IMR-90 (cell line): ENCODE results near the gene GATA2. TPM values are rescaled to one million over a fixed set of nuclear protein-coding genes. Genes with fewer than 3 reads are reported as not detected.

Source experiments
- ATAC-seq: fragments of 200-7000 bp; cut with Tn5 transposase; 2 replicates; pipeline ENCODE4 v1.9.1; 2020; ENCODE audit warnings: low read depth, mild to moderate bottlenecking, moderate library complexity
- BruUV-seq: library from RNA; stranded (reverse); fragments of 400-500 nt; replicated peaks from 2 replicates; lab custom pipeline; 2021; lab: Mats Ljungman, UMichigan
- CTCF ChIA-PET: fragments of 300-600 bp; formaldehyde crosslinking; extraction: SDS; loops from one replicate; lab custom pipeline; 2021; ENCODE audit warnings: antibody characterized with exemption; lab: Yijun Ruan, JAX
- POLR2A ChIA-PET: fragments of 300-600 bp; sonication (Branson Sonifier 250); formaldehyde crosslinking; loops from one replicate; lab custom pipeline; 2022; ENCODE audit warnings: antibody characterized with exemption; ENCODE audit not compliant: unreplicated experiment; lab: Charles Lee
- DNase-seq: peaks from one replicate; pipeline ENCODE4 v3.0.0; 2013
- H2AFZ ChIP-seq: replicated peaks from 2 replicates; pipeline ENCODE3; 2013; ENCODE audit warnings: low read length, mild to moderate bottlenecking; ENCODE audit not compliant: poor library complexity
- H2AK5ac ChIP-seq: 2 replicates; pipeline ENCODE4 v1.6.1; 2013; ENCODE audit warnings: low read depth, low read length, inconsistent platforms
- H2AK9ac ChIP-seq: replicated peaks from 2 replicates; pipeline ENCODE3; 2013; ENCODE audit warnings: mild to moderate bottlenecking, low read depth, low read length, moderate library complexity; ENCODE audit not compliant: poor library complexity
- H2BK120ac ChIP-seq: 2 replicates; pipeline ENCODE4 v1.6.1; 2013; ENCODE audit warnings: low read depth, low read length, inconsistent platforms
- H2BK15ac ChIP-seq: 3 replicates; pipeline ENCODE4 v1.6.1; 2013; ENCODE audit warnings: low read depth, low read length, inconsistent platforms
- H2BK20ac ChIP-seq: 2 replicates; pipeline ENCODE4 v1.6.1; 2013; ENCODE audit warnings: low read depth, mild to moderate bottlenecking, inconsistent platforms, low read length, moderate library complexity
- H2BK5ac ChIP-seq: 2 replicates; pipeline ENCODE4 v1.6.1; 2013; ENCODE audit warnings: mild to moderate bottlenecking, low read depth, low read length, inconsistent platforms; ENCODE audit not compliant: poor library complexity, severe bottlenecking
- H3K14ac ChIP-seq: replicated peaks from 2 replicates; pipeline ENCODE4 v1.6.1; 2013; ENCODE audit warnings: low read depth, low read length, inconsistent platforms
- H3K18ac ChIP-seq: 2 replicates; pipeline ENCODE4 v1.6.1; 2013; ENCODE audit warnings: low read depth, low read length, control low read depth
- H3K23ac ChIP-seq: 2 replicates; pipeline ENCODE4 v1.6.1; 2013; ENCODE audit warnings: low read depth, low read length, inconsistent platforms
- H3K27ac ChIP-seq: 2 replicates; pipeline ENCODE4 v1.5.1; 2013; ENCODE audit warnings: mild to moderate bottlenecking, control low read depth, low read length; ENCODE audit not compliant: insufficient read depth
- H3K27me3 ChIP-seq: 2 replicates; pipeline ENCODE4 v1.6.1; 2013; ENCODE audit warnings: low read length; ENCODE audit not compliant: control insufficient read depth, insufficient read depth
- H3K36me3 ChIP-seq: 2 replicates; pipeline ENCODE4 v1.6.1; 2013; ENCODE audit warnings: low read length, mixed read lengths; ENCODE audit not compliant: control insufficient read depth, insufficient read depth
- H3K4ac ChIP-seq: 2 replicates; pipeline ENCODE4 v1.6.1; 2013; ENCODE audit warnings: low read depth, low read length, inconsistent platforms
- H3K4me1 ChIP-seq: 2 replicates; pipeline ENCODE4 v1.6.1; 2013; ENCODE audit warnings: low read length, mixed read lengths; ENCODE audit not compliant: control insufficient read depth, insufficient read depth
- H3K4me2 ChIP-seq: 2 replicates; pipeline ENCODE4 v1.6.1; 2013; ENCODE audit warnings: low read depth, mild to moderate bottlenecking, control low read depth, low read length, moderate library complexity
- H3K4me3 ChIP-seq: 2 replicates; pipeline ENCODE4 v1.5.1; 2013; ENCODE audit warnings: low read depth, mild to moderate bottlenecking, control low read depth, low read length, moderate library complexity; ENCODE audit not compliant: insufficient read depth
- H3K56ac ChIP-seq: 2 replicates; pipeline ENCODE4 v1.6.1; 2013; ENCODE audit warnings: low read length, inconsistent platforms; ENCODE audit not compliant: insufficient read depth; ENCODE audit errors: extremely low read depth
- H3K79me1 ChIP-seq, 2 experiments: 2 replicates each; pipeline ENCODE4 v1.6.1; 2013; ENCODE audit warnings: low read length in 2 of 2, inconsistent platforms in 1 of 2, low read depth in 1 of 2
- H3K9ac ChIP-seq: 2 replicates; pipeline ENCODE4 v1.6.1; 2013; ENCODE audit warnings: low read depth, low read length, control low read depth
- H3K9me1 ChIP-seq: 2 replicates; pipeline ENCODE4 v1.6.1; 2013; ENCODE audit warnings: low read length, inconsistent platforms; ENCODE audit not compliant: insufficient read depth
- H3K9me3 ChIP-seq: 2 replicates; pipeline ENCODE4 v1.6.1; 2013; ENCODE audit warnings: low read length; ENCODE audit not compliant: control insufficient read depth, insufficient read depth
- H4K20me1 ChIP-seq: 2 replicates; pipeline ENCODE4 v1.6.1; 2013; ENCODE audit warnings: low read length, inconsistent platforms; ENCODE audit not compliant: insufficient read depth
- H4K5ac ChIP-seq: 2 replicates; pipeline ENCODE4 v1.6.1; 2013; ENCODE audit warnings: mild to moderate bottlenecking, low read depth, low read length, control low read depth
- H4K8ac ChIP-seq, 2 experiments: 2 replicates each; pipeline ENCODE4 v1.6.1; 2013; ENCODE audit warnings: low read depth in 2 of 2, low read length in 2 of 2, control low read depth in 1 of 2, inconsistent platforms in 1 of 2
- H4K91ac ChIP-seq: 2 replicates; pipeline ENCODE4 v1.6.1; 2013; ENCODE audit warnings: low read depth, low read length, inconsistent platforms; ENCODE audit not compliant: insufficient read depth
- BHLHE40 ChIP-seq: fragments of 150-350 bp; IDR thresholded peaks from 2 replicates; pipeline ENCODE4 v1.6.1; 2016; ENCODE audit warnings: mild to moderate bottlenecking, low read depth, low read length
- CEBPB ChIP-seq: IDR thresholded peaks from 2 replicates; pipeline ENCODE4 v1.6.1; 2012; ENCODE audit warnings: low read depth, low read length, improper control_type of control experiment
- CHD1 ChIP-seq: IDR thresholded peaks from 2 replicates; pipeline ENCODE4 v1.6.1; 2012; ENCODE audit warnings: low read depth, low read length, improper control_type of control experiment
- CTCF ChIP-seq: conservative IDR thresholded peaks from 2 replicates; pipeline ENCODE4 v1.5.1; 2012; ENCODE audit warnings: mild to moderate bottlenecking, low read depth, low read length, improper control_type of control experiment
- FOS ChIP-seq: fragments of 150-350 bp; IDR thresholded peaks from 2 replicates; pipeline ENCODE4 v1.6.1; 2016; ENCODE audit warnings: low read depth, low read length
- MAFK ChIP-seq: IDR thresholded peaks from 2 replicates; pipeline ENCODE4 v1.6.1; 2012; ENCODE audit warnings: low read depth, low read length, improper control_type of control experiment
- NFE2L2 ChIP-seq: fragments of 150-350 bp; IDR thresholded peaks from 2 replicates; pipeline ENCODE4 v1.6.1; 2016; ENCODE audit warnings: low read depth, mild to moderate bottlenecking, low read length
- RAD21 ChIP-seq: IDR thresholded peaks from 2 replicates; pipeline ENCODE4 v1.6.1; 2012; ENCODE audit warnings: low read length, improper control_type of control experiment
- RCOR1 ChIP-seq: IDR thresholded peaks from 2 replicates; pipeline ENCODE4 v1.6.1; 2012; ENCODE audit warnings: mild to moderate bottlenecking, low read length, improper control_type of control experiment; ENCODE audit not compliant: insufficient replicate concordance
- RFX5 ChIP-seq: IDR thresholded peaks from 2 replicates; pipeline ENCODE4 v1.8.0; 2012; ENCODE audit warnings: low read depth, mild to moderate bottlenecking, low read length, moderate library complexity
- USF2 ChIP-seq: fragments of 150-350 bp; IDR thresholded peaks from 2 replicates; pipeline ENCODE4 v1.6.1; 2017; ENCODE audit warnings: mild to moderate bottlenecking, antibody characterized with exemption, low read length, low read depth
- WGBS, 2 experiments: methylation state at CpG; one replicate each; pipeline versions ENCODE4 v1.1.5 to v1.1.7; 2013; ENCODE audit warnings: missing lambda C conversion rate in 2 of 2; ENCODE audit not compliant: insufficient read length in 1 of 2; ENCODE audit errors: extremely low coverage in 2 of 2; 5-methylcytosine and 5-hydroxymethylcytosine counted together
- dilution Hi-C: fragments of 300-500 bp; cut with HindIII; formaldehyde crosslinking; loops from one replicate; pipeline ENCODE4 v1.14.3; 2018; ENCODE audit warnings: low sequenced_read_pairs; ENCODE audit not compliant: unreplicated experiment
- in situ Hi-C: fragments of 300-500 bp; cut with MboI; formaldehyde crosslinking; loops from 3 replicates; pipeline ENCODE4 v1.14.3; 2019; ENCODE audit warnings: low sequenced_read_pairs, inconsistent platforms, mixed read lengths
- intact Hi-C: fragments of 100-400 bp; cut with micrococcal nuclease; formaldehyde crosslinking; loops from 2 replicates; pipeline ENCODE4 v1.10.0; 2022
- polyA plus RNA-seq, 3 experiments: library from polyadenylated mRNA; depleted of rRNA; stranded (reverse); fragments of >200 nt; gene quantifications; 2 replicates each; pipeline ENCODE4 v1.2.3, GENCODE V29; 2012; ENCODE audit warnings: low replicate concordance in 1 of 3
- total RNA-seq: library from RNA; depleted of rRNA; stranded (reverse); fragments of >200 nt; gene quantifications from 2 replicates; pipeline ENCODE4 v1.2.3, GENCODE V29; 2012

GATA2 gene
- total and polyA plus RNA-seq, 2 of the 4 experiments (the other 2 are of a cell fraction), result 2.2 to 13.5 TPM

- CTCF ChIA-PET, result no interaction called here
- Histone ChIP-seq H2AFZ (no peak overlapping the region), H3K27ac (no peak overlapping the region), H4K8ac (no peak overlapping the region), H2BK5ac (no peak overlapping the region), H3K56ac (no peak overlapping the region), H3K23ac (no peak overlapping the region), H3K14ac (no peak overlapping the region), H3K9me3 (peaks cover 2% of the 10 kb centered on the region; the same call in 1 of the 2 replicates), H3K4ac (no peak overlapping the region), H2BK20ac (no peak overlapping the region), H3K18ac (no peak overlapping the region), H2AK5ac (no peak overlapping the region), H3K27me3 (peaks cover 5% of the 10 kb centered on the region; the same call in 1 of the 2 replicates), H2BK120ac (no peak overlapping the region), H4K20me1 (no peaks in the 10 kb centered on the region), H3K9ac (no peak overlapping the region), H2BK15ac (no peak overlapping the region), H3K9me1 (no peaks in the 10 kb centered on the region), H3K36me3 (no peaks in the 10 kb centered on the region), H3K79me1 (no peaks in the 10 kb centered on the region), H4K5ac (no peak overlapping the region), H3K4me3 (no peak overlapping the region), H2AK9ac (no peak overlapping the region), H3K4me2 (no peak overlapping the region), H3K4me1 (no peaks in the 10 kb centered on the region), H4K91ac (no peak overlapping the region)
- dilution Hi-C loops, result no loop called here
- DNase-seq, result no peak
- no CpG with 5 or more reads among the region's 12 CpGs for WGBS, 2 experiments
- no peak for ATAC-seq
- BruUV-seq, result no TSS peak
- no peak for TF ChIP-seq RCOR1
- TF ChIP-seq BHLHE40, result no peak
- TF ChIP-seq USF2, result no peak
- TF ChIP-seq NFE2L2, result no peak
- TF ChIP-seq CHD1, result no peak
- TF ChIP-seq MAFK, result no peak
- TF ChIP-seq RFX5, result no peak
- TF ChIP-seq CEBPB, result no peak
- TF ChIP-seq FOS, result no peak
- no peak for TF ChIP-seq RAD21
- no peak for TF ChIP-seq CTCF
- intact Hi-C loops, result loop anchor here (5.0 kb wide), 1 partner anchor 77 kb away; no protein-coding TSS in a partner anchor
- in situ Hi-C loops, result loop anchor here (5.0 kb wide), 1 partner anchor 73 kb away; no protein-coding TSS in a partner anchor
- POLR2A ChIA-PET, result no interaction called here
Observed at GRCh38 chr3:128504963-128505730, 12.1 kb upstream of the GATA2 start.
